HG03103 (cell line): ENCODE data around the gene RIC1.
"Not testable (repeated sequence)": the region's sequence is repeated elsewhere in the genome, so short reads cannot be mapped to it uniquely, and the experiment has no call there.

Experiments
- ATAC-seq: cut with Tn5 transposase; IDR thresholded peaks from one replicate; pipeline ENCODE4 v1.9.1; 2021; ENCODE audit warnings: low read depth; ENCODE audit not compliant: unreplicated experiment

Gene RIC1

DNA sequence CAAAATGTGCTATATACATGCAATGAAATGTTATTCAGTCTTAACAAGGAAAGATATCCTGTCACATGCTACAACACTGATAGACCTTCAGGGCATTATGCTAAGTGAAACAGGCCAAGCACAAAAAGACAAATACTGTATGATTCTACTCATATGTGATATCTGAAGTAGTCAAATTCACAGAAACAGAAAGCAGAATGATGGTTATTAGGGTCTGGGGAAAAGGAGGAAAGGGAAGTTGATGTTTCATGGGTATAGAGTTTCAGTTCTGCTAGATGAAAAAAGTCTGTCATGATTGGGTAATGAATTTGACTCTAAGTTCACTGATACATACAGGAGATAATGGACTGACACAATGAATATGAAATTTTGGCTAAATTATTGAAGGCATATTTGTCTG lies 11.2 kb upstream of the RIC1 start:
- peak; percentile 95 for ATAC-seq

DNA sequence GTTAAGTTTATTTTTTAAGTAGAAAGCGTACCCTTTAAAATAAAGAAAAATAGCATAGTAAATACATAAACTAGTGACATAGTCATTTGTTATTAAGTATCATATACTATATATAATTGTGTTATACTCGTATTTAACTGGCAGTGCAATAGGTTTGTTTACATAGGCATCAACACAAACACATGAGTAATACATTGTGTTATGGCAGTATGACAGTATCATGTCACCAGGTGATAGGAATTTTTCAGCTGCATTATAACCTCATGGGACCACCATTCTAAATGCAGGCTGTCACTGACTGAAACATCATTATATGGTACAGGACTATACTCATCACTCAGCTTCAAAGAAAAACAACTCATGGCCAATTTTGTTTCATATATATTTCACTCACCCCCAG lies 8.4 kb upstream of the RIC1 start:
- no peak for ATAC-seq

DNA sequence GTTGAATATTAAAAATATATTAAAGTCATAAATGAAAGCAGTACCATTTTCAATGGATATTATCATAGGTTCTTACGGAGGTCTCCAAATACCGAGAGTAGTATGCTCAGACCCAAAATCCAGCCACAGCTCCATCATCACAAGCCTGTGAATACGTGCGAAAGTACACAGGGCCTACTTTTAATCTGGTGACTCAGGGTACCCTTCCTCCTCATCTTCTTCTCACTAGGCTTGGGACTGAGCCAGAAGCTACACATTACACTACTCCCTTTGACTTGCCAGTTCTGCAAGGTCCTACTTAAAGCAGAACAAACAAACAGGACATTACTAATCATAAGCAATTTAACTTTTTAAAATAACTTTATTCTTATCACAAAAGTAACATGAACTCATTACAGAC lies 7.6 kb upstream of the RIC1 start:
- ATAC-seq = no peak

DNA sequence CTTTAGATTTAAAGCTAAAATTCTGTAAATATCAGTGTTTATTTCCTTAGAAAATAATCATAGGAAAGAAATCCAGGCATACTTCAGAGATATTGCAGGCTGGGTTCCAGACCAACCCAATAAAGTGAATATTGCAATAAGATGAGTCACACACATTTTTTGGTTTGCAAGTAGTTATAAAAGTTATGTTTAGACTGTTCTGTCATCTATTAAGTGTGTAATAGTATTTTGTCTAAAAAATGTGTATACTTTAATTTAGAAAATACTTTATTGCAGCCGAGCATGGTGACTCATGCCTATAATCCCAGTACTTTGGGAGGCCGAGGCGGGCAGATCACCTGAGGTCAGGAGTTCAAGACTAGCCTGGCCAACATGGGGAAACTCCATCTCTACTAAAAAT lies 6.9 kb upstream of the RIC1 start:
- no peak for ATAC-seq

DNA sequence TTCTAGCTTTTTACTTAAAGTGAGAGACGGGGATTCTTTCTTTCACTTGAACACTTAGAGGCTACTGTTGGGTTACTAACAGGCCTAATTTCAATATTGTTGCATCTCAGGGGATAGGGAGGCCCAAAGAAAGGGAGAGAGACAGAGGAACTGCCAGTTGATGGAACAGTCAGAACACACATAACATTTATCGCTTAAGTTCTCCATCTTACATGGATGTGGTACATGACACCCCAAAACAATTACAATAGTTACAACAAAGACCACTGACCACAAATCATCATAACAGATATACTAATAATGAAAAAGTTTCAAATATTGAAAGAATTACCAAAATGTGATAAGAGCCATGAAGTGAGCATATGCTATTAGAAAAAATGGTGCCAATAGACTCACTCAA lies 4.3 kb upstream of the RIC1 start:
- no peak for ATAC-seq

DNA sequence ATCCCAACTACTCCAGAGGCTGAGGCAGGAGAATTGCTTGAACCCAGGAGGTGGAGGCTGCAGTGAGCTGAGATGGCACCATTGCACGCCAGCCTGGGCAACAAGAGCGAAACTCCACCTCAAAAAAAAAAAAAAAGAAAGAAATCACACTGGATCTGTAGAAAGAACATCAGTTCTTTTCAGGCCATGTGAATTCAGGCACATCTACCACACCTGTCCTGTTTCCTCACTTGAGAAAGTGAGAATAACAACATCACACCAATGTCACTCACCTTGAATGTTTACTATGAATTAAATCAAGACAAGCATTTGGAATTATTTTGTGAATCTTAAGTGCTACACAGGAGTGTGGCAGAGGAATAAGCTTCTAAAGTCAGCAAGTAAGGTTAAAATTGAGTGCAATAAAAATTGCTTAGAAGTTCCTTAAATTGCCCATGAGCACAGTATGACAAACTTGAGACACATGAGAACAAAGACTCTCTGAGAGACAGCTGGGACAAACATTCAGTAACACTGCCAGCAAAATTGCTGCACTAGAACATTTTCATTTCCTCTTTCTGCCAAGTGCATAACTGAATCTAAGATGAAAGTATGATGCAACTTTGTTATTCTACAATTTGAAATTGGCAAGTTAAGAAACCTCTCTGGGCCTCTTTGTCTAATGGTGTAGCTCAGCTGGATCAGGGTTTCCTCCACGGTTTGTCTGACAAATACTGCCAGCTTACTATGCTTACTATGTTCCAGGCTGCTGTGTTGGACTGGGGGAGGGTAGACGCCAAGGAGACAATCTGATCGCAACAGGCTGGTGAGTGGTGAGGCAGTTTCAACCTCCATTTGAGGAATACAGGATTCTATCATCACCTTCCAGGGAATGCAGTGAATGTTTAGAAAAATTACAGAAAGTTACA lies 1.9 kb upstream of the RIC1 start:
- ATAC-seq = peak; percentile 42

DNA sequence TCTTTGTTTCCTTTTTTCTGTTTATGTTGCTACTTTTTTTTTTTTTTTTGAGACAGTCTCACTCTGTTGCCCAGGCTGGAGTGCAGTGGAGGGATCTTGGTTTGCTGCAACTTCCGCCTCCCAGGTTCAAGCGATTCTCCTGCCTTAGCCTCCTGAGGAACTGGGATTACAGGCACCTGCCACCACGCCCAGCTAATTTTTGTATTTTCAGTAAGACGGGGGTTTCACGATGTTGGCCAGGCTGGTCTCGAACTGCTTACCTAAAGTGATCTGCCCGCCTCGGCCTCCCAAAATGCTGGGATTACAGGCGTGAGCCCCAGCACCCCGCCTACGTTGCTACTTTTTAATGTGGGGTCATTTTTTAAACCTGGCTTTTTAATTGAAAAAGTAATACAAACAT lies 1.2 kb upstream of the RIC1 start:
- not testable (repeated sequence) for ATAC-seq

DNA sequence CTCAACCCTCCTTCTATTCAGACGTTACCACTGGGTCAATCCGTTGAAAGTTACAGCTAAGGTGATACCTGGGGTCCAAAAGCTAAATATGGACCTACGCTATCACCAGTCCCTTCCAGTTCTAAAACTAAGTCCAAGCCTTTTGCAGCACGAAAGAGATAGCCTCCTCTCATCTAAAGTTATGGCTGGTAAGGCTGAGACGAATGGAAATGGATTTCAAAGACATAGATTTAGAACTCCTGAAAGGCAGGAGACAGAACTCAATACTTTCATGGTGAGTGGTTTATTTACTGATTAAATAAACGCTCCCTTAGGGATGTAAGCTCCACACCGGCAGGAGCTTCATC lies 751 bp upstream of the RIC1 start:
- no peak for ATAC-seq

DNA sequence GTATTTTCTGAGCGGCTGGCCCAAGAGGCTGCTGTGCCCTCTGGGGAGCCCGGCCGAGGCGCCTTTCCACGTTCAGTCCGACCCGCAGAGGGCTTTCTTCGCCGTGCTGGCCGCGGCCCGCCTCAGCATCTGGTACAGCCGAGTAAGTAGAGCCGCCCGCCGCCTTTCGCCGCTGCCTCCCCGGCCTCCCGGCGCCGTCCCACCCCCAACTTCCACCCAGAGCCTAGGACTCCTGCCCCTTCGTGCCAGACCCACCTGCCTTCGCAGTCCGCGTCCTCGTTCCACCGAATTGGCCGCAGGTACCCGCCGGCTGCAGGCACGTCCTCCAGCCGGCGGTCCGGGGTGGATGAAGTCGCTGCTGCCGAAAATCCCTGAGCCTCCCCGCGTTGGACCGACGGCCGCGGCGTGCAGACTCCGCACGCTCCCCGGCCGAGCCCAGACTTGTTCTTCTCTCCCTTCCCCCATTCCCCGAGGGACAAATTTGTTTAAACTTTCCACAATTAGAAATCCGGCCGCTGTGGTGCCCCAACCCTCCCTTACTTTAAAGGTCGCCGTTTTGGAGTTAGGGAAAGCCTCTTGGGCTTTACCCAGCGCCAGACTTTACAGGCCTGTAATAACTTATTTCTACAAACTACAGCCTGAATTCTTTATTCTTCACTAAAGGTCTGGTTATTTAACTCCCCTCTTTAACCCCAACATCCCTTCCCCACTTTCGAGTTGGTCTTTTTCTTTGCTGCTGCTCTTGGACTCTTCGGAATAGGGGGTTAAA lies 589 bp downstream of the RIC1 start:
- ATAC-seq = peak; percentile 7

DNA sequence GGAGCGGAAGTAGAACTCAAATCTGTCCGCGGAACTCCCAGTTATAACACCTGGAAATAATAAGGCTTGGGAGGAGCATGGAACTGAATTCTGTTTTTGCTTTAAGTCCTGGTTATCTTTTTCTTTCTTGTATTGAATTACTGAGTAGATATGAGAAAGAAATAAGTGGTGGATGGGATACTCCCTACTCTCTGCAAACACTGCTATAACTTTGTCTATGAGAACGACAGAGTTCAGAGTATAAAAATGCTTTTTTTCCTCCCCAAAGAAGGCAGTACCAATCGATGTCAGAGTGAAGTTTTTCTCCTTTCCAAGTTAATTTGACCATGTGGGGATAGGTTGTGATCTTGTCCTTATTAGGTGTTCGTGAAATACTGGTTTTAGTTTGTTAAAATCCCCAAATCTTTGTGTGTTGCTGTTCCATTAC lies 1.2 kb downstream of the RIC1 start:
- ATAC-seq = no peak

DNA sequence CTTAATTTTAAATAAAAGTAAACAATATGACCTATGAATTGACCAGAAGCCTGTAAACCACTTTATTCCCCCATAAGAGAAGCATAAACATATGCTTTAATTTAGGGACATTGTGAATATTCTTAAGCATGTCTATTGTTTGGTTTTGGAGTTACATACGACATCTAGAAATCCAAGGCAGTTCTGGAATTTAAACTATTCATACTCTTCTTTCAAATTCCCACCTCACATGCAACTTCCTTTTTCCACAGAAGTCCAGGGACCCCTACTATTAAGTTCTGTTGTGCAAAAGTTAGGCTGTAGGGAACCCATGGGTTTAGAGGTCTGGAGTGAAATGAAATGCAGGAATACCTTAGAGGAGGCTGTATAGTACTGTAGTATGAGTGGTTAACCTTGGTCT lies 2.1 kb downstream of the RIC1 start:
- no peak for ATAC-seq

DNA sequence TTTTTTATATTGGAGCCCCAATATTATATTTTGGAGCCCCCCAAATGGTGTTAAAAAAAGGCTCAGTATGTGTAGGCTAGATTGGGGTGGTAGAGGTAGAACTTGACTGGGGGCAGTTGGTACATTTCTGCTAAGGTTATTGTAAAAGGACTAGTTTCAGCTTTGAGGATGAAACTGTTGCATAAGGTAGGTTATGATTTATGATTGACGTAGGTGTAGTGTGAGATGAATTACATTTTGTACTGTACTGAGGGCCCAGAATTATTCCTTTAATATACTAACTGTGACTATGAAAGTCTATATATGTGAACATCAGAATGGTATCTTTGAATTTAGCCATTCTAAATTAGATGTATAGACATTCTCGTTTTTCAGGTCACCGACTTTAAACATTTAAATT lies 3.6 kb downstream of the RIC1 start:
- no peak for ATAC-seq

DNA sequence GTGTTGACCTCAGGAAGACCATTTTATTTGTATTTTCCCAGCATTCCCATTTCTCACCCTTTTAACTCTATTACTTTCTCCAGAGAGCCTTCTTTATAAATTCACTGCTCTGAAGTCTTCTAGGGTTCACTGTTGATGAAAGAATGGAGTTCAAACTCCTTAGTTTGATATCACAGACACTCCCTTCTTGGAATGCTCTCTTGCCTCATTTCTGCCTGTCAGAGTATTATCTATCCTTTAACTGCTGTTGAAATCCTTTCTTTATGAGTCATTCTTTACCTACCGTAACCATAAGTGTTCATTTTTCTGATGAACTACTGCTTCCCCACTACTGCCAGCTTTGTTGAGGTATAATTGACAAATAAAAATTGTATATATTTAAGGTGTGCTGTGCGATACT lies 4.3 kb downstream of the RIC1 start:
- no peak for ATAC-seq

DNA sequence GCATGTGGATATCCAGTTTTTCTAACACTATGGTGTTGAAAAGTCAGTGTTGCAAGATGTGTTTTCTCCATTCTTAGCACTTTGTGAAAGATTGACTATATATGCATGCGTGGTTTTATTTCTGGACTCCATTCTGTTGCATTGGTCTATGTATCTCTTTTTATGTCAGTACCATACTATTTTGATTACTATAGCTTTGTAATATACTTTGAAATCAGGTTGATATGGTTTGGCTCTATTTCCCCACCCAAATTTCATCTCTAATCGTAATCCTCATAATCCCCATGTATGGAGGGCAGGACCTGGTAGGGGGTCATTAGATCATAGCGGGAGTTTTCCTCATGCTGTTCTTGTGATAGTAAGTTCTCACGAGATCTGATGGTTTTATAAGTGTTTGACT lies 6.5 kb downstream of the RIC1 start:
- no peak for ATAC-seq

DNA sequence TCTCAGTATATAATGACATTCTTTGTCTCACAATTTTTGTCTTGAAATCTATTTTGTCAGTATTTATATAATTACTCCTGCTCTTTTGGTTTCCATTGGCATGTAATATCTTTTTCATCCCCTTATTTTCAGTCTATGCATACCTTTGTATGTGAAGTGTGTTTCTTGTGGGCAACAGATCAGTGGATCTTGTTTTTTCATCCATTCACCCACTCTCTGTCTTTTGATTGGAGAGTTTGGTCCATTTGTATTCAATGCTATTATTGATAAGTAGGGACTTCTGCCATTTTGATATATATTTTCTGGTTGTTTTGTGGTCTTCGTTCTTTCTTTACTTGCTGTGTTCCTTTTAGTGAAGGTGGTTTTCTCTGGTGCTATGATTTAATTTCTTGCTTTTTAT lies 10.9 kb downstream of the RIC1 start:
- ATAC-seq = no peak

DNA sequence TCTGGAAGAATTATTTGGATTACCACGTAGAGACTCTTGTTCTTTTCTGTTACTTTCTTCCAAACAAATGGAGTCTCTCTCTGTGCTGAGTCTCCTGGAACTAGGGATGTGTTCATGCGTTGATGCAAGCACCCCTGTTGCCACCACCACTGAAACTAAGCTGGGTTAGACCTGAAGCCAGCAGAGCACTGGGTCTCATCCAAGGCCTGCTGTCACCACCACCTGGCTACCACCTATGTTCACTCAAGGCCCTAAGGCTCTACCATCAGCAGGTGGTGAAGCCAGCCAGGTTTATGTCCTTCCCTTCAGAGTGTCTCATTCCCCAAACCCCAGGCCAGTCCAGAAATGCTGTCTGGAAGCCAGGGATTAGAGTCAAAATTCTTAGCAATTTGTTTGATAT lies 13.3 kb downstream of the RIC1 start:
- no peak for ATAC-seq

DNA sequence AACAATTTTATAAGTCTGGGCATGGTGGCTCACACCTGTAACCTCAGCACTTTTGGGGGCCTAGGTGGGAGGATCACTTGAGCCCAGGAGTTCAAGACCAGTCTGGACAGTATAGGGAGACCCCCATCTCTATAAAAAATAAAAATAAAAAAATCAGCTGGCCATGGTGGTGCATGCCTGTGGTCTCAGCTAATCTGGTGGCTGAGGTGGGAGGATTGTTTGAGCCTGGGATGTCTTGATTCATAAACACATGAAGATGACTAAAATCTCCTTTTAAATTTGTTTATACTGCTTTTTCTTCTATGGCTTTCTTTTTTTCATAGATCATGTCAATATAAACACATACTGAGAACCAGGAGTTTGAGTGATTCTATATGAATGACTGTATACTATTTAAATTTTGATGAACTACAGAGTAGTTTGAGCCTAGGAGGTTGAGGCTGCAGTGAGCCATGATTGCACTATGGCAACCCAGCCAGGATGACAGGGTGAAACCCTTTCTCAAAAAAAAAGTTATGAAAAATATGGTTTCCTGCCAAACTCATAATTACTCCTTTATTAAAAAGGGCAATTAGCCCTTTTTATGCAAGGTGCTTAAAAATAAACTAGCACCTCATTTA lies 14.2 kb downstream of the RIC1 start:
- no peak for ATAC-seq

DNA sequence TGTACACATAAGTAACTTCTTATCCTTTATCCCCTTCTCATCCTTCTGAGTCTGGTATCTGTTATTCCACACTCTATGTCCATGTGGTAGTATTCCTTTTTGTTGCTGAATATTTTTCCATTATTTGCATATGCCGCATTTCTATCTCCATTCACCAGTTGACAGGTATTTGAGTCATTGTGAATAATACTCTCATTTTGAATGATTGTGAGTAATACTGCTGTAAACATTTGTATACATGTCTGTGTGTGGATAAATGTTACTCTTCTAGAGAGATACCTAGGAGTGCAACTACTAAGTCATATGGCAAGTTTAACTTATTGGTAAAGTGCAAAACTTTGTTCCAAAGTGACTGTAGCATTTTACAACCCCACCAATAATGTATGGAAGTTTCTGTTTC lies 15.6 kb downstream of the RIC1 start:
- ATAC-seq = no peak

DNA sequence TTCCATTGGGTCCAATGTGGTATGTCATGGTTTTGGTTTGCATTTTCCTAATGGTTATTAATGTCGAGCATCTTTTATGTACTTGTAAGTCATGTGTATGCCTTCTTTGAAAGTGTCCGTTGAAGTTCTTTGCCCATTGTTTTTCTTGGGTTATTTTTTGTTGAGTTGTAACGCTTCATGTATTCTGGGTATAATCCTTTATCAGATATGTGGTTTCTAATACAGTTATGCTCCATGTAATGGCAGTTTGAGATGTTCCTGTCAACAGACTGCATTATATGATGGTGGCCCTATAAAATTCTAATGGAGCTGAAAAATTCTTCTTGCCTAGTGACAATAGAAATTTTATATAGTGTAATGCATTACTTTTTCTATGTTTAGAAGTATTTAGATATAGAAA lies 17.2 kb downstream of the RIC1 start:
- ATAC-seq = no peak

DNA sequence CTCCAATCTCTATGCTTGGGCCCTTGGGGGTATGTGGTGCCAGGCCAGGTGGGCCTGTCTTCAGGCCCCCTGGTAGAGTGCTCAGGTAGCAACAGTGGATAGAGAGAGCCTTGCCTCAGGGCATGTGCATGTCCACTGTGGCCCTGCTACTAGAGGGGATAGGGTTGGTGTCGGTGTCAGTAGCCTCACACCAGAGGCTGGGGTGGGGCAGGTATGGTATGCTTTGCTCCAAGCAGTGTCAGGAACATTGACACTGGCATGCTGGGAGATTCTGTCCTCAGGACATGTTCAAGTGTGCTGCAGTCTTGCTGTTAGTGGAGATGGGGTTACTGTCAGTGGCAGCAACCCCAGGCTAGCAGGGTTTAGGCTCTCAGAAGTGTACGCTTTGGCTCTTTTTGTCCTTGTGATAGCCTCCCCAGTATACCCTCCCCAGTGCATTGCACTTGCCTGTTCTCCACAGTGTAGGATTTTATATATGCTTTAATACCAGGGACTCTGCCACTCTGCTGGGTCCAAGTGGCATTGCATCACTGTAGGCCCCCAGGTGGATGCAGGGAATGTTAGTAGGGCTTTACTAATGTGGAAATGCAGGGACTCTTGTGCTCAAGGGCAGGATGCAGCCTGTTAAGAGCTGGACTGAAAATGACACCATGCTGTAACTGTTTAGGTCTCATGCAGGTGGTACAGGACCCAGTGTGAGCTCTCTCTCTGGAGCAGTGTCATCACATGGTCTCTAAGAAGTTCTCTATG lies 21.6 kb downstream of the RIC1 start:
- no peak for ATAC-seq

DNA sequence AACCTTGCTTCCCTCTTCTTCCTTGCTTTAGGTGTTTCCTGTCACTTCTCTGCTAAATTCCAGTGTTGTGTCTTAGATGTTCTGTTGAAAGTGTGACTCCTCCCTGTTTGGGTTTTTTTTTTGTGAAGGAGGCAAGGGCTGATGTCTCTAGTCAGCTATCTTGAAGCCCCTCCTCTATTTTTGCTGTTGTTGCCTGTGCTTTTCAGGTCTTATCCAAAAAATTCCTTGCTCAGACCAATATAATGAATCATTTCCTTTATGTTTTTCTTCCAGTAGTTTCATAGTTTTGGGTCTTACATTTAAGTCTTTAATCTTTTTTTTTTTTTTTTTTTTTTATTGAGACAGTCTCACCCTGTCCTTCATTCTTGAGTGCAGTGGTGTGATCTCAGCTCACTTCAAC lies 22.3 kb downstream of the RIC1 start:
- no peak for ATAC-seq
